GM12892 (cell line): ENCODE measurements around the gene PSMA8.

Experiments used
- POLR2AphosphoS5 ChIP-seq: IDR thresholded peaks from 2 replicates; pipeline ENCODE4 v1.6.1; 2011; ENCODE audit warnings: low read depth, low read length, control low read depth
- TAF1 ChIP-seq: IDR thresholded peaks from 2 replicates; pipeline ENCODE4 v1.6.1; 2011; ENCODE audit warnings: low read depth, mild to moderate bottlenecking, control low read depth, low read length, borderline replicate concordance

GRCh38 chr18:26133652-26134051, at the start of gene PSMA8:
- TF ChIP-seq POLR2AphosphoS5, result peak; percentile 86
- peak; percentile 66; the same call in 1 of the 2 replicates for TF ChIP-seq TAF1
